ENCODE results near the gene DNM2.
A peak's percentile ranks its signal among the peaks of the same experiment; 100 is the strongest.

DNM2 gene

GRCh38 chr19:10776900-10777650, 59.2 kb downstream of the DNM2 start:
- no peak for DNase-seq (ENCODE audit: low read depth, low spot score)

GRCh38 chr19:10780368-10780767, 62.5 kb downstream of the DNM2 start:
- DNase-seq (ENCODE audit: low read depth, low spot score) = no peak

GRCh38 chr19:10782795-10783194, 64.9 kb downstream of the DNM2 start:
- no peak for DNase-seq (ENCODE audit: low read depth, low spot score)

GRCh38 chr19:10784257-10784656, 66.4 kb downstream of the DNM2 start:
- DNase-seq (ENCODE audit: low read depth, low spot score) = no peak

GRCh38 chr19:10788146-10788545, 70.3 kb downstream of the DNM2 start:
- DNase-seq (ENCODE audit: low read depth, low spot score) = no peak

GRCh38 chr19:10789866-10790265, 72.0 kb downstream of the DNM2 start:
- no peak for DNase-seq (ENCODE audit: low read depth, low spot score)

- no peak for DNase-seq (ENCODE audit: low read depth, low spot score)
Measured at GRCh38 chr19:10796653-10797052, 78.8 kb downstream of the DNM2 start.

GRCh38 chr19:10797078-10797477, 79.2 kb downstream of the DNM2 start:
- DNase-seq (ENCODE audit: low read depth, low spot score) = no peak

- peak; percentile 70 for DNase-seq (ENCODE audit: low read depth, low spot score)
Measured at GRCh38 chr19:10797541-10798256, 79.8 kb downstream of the DNM2 start.

GRCh38 chr19:10800488-10800887, 82.6 kb downstream of the DNM2 start:
- DNase-seq (ENCODE audit: low read depth, low spot score) = no peak

GRCh38 chr19:10802479-10802878, 84.6 kb downstream of the DNM2 start:
- DNase-seq (ENCODE audit: low read depth, low spot score) = no peak

GRCh38 chr19:10803252-10803651, 85.4 kb downstream of the DNM2 start:
- no peak for DNase-seq (ENCODE audit: low read depth, low spot score)

- DNase-seq (ENCODE audit: low read depth, low spot score) = no peak
Measured at GRCh38 chr19:10805065-10805757, 87.3 kb downstream of the DNM2 start.

- no peak for DNase-seq (ENCODE audit: low read depth, low spot score)
Measured at GRCh38 chr19:10805758-10806247, 87.9 kb downstream of the DNM2 start.

GRCh38 chr19:10808937-10809649, 91.2 kb downstream of the DNM2 start:
- no peak for DNase-seq (ENCODE audit: low read depth, low spot score)

GRCh38 chr19:10809651-10810285, 91.9 kb downstream of the DNM2 start:
- DNase-seq (ENCODE audit: low read depth, low spot score) = no peak

GRCh38 chr19:10811391-10812111, 93.7 kb downstream of the DNM2 start:
- DNase-seq (ENCODE audit: low read depth, low spot score) = no peak

- no peak for DNase-seq (ENCODE audit: low read depth, low spot score)
Measured at GRCh38 chr19:10812196-10812595, 94.3 kb downstream of the DNM2 start.

GRCh38 chr19:10812902-10813404, 95.1 kb downstream of the DNM2 start:
- DNase-seq (ENCODE audit: low read depth, low spot score) = no peak

GRCh38 chr19:10815007-10815536, 97.2 kb downstream of the DNM2 start:
- DNase-seq (ENCODE audit: low read depth, low spot score) = no peak
